ENCODE data around the gene TNFRSF4.

DNA sequence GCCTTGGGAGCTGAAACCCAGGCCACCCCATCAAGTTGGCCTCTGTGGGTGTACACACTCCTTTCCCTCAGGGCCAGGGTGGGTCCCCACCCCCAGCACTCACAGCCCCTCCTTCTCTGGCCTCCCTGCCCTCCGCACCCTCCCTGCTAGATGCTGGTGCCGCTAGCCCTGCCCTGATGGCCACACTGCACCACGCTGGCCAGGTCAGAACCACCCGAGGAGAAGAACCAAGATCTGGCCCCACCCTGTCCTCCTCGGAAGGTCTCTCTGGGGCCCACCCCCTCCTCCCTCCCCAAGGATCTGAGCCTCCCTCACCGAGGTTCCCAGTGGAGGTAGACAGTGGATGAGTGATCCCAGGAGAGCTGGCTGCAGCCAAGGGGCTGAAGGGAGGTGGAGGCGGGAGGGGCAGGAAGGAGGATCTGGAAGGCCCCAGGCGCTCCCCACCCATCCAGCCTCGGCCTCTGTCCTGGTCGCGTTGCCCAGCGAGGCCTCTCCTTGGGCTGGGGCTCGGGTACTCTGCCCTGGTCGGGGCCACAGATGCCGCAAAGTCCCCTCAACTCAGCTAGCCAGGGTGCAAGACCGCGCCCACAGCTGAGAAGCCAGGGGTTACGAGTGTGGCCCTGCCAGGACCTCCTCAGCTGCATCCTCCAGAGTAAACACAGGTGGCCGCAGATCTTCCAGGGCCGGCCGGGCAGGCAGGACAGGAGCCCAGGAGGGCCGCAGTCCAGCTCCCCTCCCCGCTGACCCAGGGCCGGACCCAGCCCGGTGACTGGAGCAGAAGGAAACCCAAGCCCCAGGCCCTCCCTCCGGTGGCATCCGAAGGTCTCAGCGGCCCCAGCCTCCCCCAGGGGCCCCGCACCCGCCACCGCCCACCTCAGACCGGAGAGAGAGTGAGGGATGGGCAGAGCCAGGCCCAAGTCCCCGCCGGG, 23.3 kb upstream of the TNFRSF4 start:
- TF ChIP-seq, protein P1, sequence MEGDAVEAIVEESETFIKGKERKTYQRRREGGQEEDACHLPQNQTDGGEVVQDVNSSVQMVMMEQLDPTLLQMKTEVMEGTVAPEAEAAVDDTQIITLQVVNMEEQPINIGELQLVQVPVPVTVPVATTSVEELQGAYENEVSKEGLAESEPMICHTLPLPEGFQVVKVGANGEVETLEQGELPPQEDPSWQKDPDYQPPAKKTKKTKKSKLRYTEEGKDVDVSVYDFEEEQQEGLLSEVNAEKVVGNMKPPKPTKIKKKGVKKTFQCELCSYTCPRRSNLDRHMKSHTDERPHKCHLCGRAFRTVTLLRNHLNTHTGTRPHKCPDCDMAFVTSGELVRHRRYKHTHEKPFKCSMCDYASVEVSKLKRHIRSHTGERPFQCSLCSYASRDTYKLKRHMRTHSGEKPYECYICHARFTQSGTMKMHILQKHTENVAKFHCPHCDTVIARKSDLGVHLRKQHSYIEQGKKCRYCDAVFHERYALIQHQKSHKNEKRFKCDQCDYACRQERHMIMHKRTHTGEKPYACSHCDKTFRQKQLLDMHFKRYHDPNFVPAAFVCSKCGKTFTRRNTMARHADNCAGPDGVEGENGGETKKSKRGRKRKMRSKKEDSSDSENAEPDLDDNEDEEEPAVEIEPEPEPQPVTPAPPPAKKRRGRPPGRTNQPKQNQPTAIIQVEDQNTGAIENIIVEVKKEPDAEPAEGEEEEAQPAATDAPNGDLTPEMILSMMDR (IDR thresholded peaks at IDR 0.05), result no peak
- no peak for TF ChIP-seq POLR2A (IDR thresholded peaks at IDR 0.05)
